Measurements from ENCODE around the gene CDH15.
A peak's percentile ranks its signal among the peaks of the same experiment; 100 is the strongest.

CDH15 gene

GRCh38 chr16:89199241-89200123 is 27.9 kb downstream of the CDH15 start:
- ChIA-PET POLR2A (no interaction called here), CTCF (no interaction called here)
- no peak for TF ChIP-seq GLIS1 (tag by site-specific recombination; IDR thresholded peaks at IDR 0.05)
- TF ChIP-seq, protein P1, sequence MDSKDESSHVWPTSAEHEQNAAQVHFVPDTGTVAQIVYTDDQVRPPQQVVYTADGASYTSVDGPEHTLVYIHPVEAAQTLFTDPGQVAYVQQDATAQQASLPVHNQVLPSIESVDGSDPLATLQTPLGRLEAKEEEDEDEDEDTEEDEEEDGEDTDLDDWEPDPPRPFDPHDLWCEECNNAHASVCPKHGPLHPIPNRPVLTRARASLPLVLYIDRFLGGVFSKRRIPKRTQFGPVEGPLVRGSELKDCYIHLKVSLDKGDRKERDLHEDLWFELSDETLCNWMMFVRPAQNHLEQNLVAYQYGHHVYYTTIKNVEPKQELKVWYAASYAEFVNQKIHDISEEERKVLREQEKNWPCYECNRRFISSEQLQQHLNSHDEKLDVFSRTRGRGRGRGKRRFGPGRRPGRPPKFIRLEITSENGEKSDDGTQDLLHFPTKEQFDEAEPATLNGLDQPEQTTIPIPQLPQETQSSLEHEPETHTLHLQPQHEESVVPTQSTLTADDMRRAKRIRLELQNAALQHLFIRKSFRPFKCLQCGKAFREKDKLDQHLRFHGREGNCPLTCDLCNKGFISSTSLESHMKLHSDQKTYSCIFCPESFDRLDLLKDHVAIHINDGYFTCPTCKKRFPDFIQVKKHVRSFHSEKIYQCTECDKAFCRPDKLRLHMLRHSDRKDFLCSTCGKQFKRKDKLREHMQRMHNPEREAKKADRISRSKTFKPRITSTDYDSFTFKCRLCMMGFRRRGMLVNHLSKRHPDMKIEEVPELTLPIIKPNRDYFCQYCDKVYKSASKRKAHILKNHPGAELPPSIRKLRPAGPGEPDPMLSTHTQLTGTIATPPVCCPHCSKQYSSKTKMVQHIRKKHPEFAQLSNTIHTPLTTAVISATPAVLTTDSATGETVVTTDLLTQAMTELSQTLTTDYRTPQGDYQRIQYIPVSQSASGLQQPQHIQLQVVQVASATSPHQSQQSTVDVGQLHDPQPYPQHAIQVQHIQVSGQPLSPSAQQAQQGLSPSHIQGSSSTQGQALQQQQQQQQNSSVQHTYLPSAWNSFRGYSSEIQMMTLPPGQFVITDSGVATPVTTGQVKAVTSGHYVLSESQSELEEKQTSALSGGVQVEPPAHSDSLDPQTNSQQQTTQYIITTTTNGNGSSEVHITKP (tag by site-specific recombination; IDR thresholded peaks at IDR 0.05) = peak; percentile 64
- TF ChIP-seq SP7 (tag by site-specific recombination; IDR thresholded peaks at IDR 0.05) = no peak
- no peak for TF ChIP-seq ZNF114 (tag by site-specific recombination; IDR thresholded peaks at IDR 0.05)
- TF ChIP-seq, protein P2, sequence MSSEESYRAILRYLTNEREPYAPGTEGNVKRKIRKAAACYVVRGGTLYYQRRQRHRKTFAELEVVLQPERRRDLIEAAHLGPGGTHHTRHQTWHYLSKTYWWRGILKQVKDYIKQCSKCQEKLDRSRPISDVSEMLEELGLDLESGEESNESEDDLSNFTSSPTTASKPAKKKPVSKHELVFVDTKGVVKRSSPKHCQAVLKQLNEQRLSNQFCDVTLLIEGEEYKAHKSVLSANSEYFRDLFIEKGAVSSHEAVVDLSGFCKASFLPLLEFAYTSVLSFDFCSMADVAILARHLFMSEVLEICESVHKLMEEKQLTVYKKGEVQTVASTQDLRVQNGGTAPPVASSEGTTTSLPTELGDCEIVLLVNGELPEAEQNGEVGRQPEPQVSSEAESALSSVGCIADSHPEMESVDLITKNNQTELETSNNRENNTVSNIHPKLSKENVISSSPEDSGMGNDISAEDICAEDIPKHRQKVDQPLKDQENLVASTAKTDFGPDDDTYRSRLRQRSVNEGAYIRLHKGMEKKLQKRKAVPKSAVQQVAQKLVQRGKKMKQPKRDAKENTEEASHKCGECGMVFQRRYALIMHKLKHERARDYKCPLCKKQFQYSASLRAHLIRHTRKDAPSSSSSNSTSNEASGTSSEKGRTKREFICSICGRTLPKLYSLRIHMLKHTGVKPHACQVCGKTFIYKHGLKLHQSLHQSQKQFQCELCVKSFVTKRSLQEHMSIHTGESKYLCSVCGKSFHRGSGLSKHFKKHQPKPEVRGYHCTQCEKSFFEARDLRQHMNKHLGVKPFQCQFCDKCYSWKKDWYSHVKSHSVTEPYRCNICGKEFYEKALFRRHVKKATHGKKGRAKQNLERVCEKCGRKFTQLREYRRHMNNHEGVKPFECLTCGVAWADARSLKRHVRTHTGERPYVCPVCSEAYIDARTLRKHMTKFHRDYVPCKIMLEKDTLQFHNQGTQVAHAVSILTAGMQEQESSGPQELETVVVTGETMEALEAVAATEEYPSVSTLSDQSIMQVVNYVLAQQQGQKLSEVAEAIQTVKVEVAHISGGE (tag by site-specific recombination; conservative IDR thresholded peaks at IDR 0.05; ENCODE audit: low read depth) = no peak
- no peak for TF ChIP-seq ZNF707 (tag by site-specific recombination; IDR thresholded peaks at IDR 0.05)
- no peak for TF ChIP-seq ZNF610 (tag by site-specific recombination; IDR thresholded peaks at IDR 0.05; ENCODE audit: borderline replicate concordance)
- no peak for TF ChIP-seq ZNF239 (tag by site-specific recombination; IDR thresholded peaks at IDR 0.05)
- no peak for TF ChIP-seq ZNF544 (tag by site-specific recombination; IDR thresholded peaks at IDR 0.05)
- Histone ChIP-seq H3K36me3 (ENCODE audit: control insufficient read depth in 2 of 2, insufficient read depth in 1 of 2, low read length in 2 of 2) (no peaks in the 10 kb centered on the region), H3K4me1 (ENCODE audit: control insufficient read depth, insufficient read depth, low read length) (no peaks in the 10 kb centered on the region), H3K27ac (ENCODE audit: extremely low read depth, low read depth, low read length) (no peak overlapping the region), H3K9me3 (ENCODE audit: control insufficient read depth, insufficient read depth, low read depth, low read length) (no peaks in the 10 kb centered on the region), H3K4me3 (ENCODE audit: low read depth, low read length) (no peak overlapping the region)

DNA sequence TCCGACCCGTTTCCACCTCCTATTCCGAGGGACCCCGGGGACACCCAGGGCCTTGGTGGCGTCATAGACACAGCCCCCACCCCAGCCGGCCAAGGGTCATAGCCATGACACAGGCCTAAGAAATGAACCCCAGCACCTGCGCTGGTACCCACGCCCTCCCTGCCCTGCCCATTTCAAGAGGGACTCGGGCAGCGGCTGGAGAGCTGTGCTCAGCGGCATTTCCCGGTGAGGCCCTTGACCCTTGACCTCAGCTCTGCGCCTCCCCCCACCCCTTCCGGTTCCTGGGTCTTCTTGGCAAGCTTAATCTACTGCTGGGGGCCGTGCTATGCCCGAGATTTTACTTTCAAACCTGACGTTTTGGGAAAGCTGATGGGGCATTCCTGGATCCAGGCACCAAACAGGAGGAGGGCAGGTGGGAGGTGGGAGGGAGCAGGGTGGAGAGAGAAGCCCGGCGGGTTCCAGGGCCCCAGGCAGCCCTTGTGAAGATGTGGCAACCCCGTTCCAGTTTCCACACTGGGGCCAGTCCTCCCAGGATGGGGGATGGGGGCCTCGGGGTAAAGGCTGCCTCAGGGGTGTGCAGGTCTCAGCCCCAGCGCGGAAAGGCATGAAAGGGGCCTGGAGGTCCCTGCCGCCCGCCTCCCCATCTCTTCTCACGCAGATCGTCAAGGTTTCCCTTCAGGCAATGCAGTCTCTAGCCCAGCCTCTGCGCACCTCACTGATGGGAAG is 28.7 kb downstream of the CDH15 start, which contains the start of gene SLC22A31:
Gene SLC22A31 (minus strand): TSS at position 414 of the 726 bp plus-strand sequence. CDS start 36 bp downstream, at position 378.
- Histone ChIP-seq H3K4me1 (ENCODE audit: control insufficient read depth, insufficient read depth, low read length) (no peaks in the 10 kb centered on the region), H3K9me3 (ENCODE audit: control insufficient read depth, insufficient read depth, low read depth, low read length) (no peaks in the 10 kb centered on the region), H3K27ac (ENCODE audit: extremely low read depth, low read depth, low read length) (no peak within 1 kb of the TSS), H3K36me3 (ENCODE audit: control insufficient read depth in 2 of 2, insufficient read depth in 1 of 2, low read length in 2 of 2) (no peaks in the 10 kb centered on the region), H3K4me3 (ENCODE audit: low read depth, low read length) (peak within 1 kb of the TSS; percentile 33)
- ChIA-PET POLR2A (no interaction called here), CTCF (no interaction called here)
- TF ChIP-seq ZNF23 (tag by site-specific recombination; IDR thresholded peaks at IDR 0.05; ENCODE audit: borderline replicate concordance) = no peak
- no peak for TF ChIP-seq SP3 (tag by site-specific recombination; IDR thresholded peaks at IDR 0.05)
- TF ChIP-seq EGR2 (tag by site-specific recombination; IDR thresholded peaks at IDR 0.05; ENCODE audit: low read depth) = no peak
- no peak for TF ChIP-seq PATZ1 (tag by site-specific recombination; IDR thresholded peaks at IDR 0.05)
- TF ChIP-seq REPIN1 (tag by site-specific recombination; IDR thresholded peaks at IDR 0.05; ENCODE audit: low read depth) = no peak
- no peak for TF ChIP-seq ZNF555 (tag by site-specific recombination; conservative IDR thresholded peaks at IDR 0.05)
- TF ChIP-seq RBAK (tag by site-specific recombination; IDR thresholded peaks at IDR 0.05) = no peak
- TF ChIP-seq ZNF747 (tag by site-specific recombination; IDR thresholded peaks at IDR 0.05) = no peak
- no peak for TF ChIP-seq ZFP69B (tag by site-specific recombination; IDR thresholded peaks at IDR 0.05)
- no peak for TF ChIP-seq ZNF585B (tag by site-specific recombination; IDR thresholded peaks at IDR 0.05)
